Measurements from ENCODE around the gene HBS1L.

Gene HBS1L

DNA sequence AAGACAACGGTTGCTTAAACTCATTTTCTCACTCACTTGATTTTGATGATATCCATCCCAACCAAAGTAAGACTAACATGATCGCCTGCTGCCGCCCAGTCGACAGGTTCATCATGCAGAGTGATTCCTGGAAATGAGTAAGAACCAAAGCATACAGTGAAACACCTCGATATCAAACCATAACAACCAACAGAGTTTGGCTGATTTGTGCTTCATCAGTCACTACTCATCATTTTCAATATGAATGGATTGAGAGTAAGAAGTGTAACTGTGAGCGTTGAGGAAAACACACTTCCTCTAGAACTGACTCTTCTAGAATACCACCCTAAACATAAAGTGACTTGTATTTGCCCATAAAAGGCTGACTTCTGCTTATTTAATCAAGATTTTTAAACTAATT, 75.5 kb downstream of the HBS1L start:
- DNase-seq, result no peak
- in situ Hi-C loops (cut with HindIII; ENCODE audit: low pct_ligation_motif_present, low pct_unique_long_range_greater_than_20kb, low sequenced_read_pairs), result no loop called here

DNA sequence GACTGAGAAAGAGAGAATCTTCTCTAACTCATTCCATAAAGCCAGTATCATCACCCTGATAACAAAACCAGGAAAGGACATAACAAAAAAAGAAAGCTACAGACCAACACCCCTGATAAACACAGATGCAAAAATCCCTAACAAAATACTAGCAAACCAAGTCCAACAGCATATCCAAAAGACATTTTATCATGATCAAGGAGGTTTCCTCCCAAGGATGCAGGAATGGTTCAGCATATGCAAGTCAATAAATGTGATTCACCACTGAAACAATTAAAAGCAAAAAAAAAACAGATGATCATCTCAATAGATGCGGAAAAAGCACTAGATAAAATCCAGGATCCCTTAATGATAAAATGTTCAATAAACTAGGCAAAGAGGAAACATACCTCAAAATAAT, 80.3 kb downstream of the HBS1L start:
- DNase-seq, result no peak
- in situ Hi-C loops (cut with HindIII; ENCODE audit: low pct_ligation_motif_present, low pct_unique_long_range_greater_than_20kb, low sequenced_read_pairs), result no loop called here

DNA sequence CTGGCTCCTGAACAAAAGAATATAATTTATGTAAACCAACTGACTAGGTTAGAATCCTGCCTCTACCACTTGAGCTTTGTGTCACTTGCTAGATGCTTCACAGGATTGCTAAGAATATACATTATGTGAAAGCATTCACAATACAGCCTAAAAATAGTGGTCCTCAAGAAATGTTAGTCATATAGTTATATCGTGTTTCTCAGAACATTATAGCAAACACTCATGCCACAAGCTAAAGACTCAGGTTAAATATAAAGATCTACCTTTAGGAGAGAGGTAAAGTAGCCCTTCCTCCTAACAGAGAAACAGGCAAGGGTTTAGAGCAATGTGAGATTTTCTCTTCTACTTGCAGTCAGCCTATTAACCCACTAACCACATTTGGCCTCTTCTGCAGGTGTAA, 86.9 kb downstream of the HBS1L start:
- no peak for DNase-seq
- in situ Hi-C loops (cut with HindIII; ENCODE audit: low pct_ligation_motif_present, low pct_unique_long_range_greater_than_20kb, low sequenced_read_pairs), result no loop called here

DNA sequence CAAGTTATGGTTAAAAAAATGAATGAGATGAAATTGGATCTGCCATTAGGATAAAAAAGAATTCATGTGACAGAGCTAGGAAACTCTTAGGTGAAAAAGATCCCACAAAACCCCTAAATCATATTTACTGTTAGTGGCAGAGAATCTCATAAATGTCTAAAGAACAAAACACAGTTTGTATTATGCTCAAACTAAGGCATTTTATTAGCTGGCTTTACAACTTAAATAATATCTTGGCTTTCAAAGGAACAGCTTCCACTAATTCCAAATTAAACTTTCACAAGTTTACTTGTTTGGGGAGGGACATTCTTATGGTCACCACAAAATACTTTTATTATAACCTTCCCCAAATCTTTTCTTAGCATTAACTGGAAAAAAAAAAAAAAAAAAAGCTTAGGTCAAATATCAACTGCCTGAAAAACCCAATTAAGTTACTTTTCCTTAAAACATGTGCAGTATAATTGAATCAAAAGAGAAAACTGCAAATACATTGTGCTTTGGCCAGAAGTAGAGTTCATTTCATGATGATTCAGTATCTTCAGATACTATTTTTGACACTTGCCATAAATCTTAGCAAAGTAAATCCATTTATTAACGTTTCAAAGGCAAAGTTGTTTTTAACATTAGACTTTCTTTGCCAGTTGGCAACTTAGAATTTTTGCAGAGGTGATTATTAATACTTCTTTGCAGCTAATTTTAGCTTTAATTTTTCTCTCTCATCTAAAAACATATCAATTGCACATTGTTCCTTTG, 90.0 kb downstream of the HBS1L start:
- in situ Hi-C loops (cut with HindIII; ENCODE audit: low pct_ligation_motif_present, low pct_unique_long_range_greater_than_20kb, low sequenced_read_pairs), result no loop called here
- no peak for DNase-seq

DNA sequence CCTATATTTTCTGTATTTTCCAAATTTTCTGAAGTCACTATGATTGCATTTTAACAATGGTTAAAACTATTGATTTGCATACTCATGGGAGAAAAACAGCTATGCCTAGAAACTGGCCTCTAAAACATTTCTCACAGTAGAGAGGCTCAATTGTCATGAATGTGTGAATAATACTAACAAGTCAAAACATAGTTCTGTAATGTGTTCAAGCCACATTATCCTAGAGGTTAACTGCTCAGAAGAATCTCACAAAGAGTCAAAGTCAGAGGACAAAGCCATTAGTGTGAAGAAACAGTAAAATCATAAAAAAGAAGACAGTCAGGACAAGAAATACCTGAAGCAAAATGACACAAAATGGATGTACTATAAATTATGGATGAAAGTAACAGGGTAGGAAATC, 92.2 kb downstream of the HBS1L start:
- DNase-seq, result no peak
- in situ Hi-C loops (cut with HindIII; ENCODE audit: low pct_ligation_motif_present, low pct_unique_long_range_greater_than_20kb, low sequenced_read_pairs), result no loop called here

DNA sequence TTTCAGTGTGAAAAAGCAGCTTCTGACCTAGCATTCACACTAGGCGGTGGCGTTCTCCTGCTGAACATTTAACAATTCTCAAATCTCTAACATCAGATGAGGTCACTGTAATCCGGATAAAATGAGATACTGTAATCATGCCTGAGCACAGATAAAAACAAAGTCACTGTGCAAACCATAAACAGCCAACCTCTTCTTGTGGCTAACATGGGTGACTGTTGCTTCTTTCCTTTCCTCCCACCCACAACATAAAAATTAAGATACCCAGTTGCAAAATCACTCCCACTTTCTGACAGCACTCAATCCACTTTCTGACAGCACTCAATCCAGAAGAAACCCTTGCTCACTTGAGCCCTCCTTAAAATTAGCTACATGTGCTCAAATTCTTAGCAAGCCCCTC, 93.3 kb downstream of the HBS1L start:
- no peak for DNase-seq

DNA sequence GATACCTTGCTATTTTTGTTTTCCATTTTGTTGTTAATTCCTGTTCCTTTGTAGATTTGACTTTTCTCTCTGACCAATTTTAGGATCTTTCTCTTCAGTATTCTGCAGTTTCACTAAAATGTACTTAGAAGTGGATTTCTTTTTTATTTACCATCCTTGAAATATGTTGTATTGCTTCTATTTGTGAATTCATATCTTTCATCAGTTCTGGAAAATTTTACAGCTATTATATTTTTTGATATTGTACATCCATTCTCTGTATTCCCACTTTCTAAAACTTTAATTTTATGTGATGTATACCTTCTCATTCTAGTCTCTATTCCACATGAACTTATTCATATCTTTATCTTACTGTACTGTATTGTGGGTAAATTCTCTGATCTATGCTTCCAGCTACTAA, 95.0 kb downstream of the HBS1L start:
- no peak for DNase-seq
- in situ Hi-C loops (cut with HindIII; ENCODE audit: low pct_ligation_motif_present, low pct_unique_long_range_greater_than_20kb, low sequenced_read_pairs), result no loop called here

More for the DNA sequence above, 93.3 kb downstream of the HBS1L start:
- in situ Hi-C loops (cut with HindIII; ENCODE audit: low pct_ligation_motif_present, low pct_unique_long_range_greater_than_20kb, low sequenced_read_pairs), result no loop called here

DNA sequence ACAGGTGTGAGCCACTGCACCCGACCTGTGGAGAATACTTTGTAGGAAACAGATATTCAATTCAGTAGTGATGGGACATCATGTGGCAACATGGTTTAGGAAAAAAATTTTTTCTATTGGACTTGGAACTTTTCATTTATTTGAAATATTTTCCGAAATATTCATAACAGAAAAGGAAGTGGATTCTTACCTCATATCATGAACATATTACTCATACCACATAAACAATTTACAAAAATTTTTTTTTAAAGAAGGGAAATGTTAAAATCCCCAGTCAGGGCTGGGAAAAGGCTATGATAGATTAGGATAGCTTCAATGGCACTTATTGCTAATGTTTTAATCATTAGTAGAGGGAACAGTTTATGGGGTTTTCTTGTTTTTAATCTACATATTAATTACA, 97.9 kb downstream of the HBS1L start:
- in situ Hi-C loops (cut with HindIII; ENCODE audit: low pct_ligation_motif_present, low pct_unique_long_range_greater_than_20kb, low sequenced_read_pairs), result no loop called here
- DNase-seq, result no peak

DNA sequence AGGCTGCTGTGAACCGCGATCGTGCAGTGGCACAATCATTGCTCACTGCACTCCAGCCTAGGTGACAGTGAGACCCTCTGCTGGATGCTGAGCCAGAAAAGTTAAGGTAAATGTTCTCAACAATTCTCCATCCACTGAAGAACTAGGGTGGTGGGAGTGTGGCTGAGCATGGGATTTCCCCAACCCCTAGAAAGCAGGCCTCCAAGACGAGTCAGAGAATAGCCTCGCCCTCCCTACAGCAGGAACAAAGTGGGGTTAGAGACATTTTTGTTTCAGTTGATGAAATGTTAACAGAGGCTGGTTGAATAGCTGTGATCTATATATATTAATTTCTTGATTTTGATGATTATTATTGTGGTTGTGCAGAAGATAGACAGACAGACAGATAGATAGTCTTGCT, 98.6 kb downstream of the HBS1L start:
- no peak for DNase-seq
- in situ Hi-C loops (cut with HindIII; ENCODE audit: low pct_ligation_motif_present, low pct_unique_long_range_greater_than_20kb, low sequenced_read_pairs), result no loop called here

DNA sequence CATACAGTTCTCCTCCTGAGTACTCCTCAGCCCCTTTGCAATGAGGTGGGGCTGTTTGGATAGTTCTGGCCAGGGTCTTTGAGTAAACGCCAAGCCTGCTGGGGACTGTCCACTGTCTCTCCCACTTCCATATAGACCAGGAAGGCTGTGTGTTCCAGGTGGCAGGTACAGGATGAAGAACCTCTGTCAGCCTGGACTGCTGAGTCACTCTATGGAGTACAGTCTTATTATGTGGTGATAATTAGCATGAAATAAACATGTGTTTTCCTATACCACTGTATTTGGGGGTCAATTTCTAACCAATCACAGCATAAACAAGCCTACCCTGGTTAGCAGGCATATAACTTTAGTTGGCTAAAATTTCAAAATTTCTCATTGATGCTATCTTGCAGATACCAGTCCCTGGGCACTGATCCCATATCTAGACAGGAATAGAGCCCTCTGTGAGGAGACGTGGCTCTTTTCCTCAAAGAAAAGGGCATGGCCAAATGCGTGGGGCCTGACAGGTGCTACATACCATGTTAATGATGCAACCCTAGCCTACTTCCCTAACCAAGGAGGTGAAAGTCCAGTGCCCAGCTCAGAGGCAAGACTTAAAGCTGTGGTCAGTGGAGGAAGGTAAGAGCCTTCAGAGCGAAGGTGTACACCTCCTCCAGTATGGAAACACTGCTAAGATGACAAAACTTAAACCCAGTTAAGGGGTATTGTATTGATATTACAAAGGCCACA, 100.2 kb downstream of the HBS1L start:
- DNase-seq, result no peak
- in situ Hi-C loops (cut with HindIII; ENCODE audit: low pct_ligation_motif_present, low pct_unique_long_range_greater_than_20kb, low sequenced_read_pairs), result no loop called here

DNA sequence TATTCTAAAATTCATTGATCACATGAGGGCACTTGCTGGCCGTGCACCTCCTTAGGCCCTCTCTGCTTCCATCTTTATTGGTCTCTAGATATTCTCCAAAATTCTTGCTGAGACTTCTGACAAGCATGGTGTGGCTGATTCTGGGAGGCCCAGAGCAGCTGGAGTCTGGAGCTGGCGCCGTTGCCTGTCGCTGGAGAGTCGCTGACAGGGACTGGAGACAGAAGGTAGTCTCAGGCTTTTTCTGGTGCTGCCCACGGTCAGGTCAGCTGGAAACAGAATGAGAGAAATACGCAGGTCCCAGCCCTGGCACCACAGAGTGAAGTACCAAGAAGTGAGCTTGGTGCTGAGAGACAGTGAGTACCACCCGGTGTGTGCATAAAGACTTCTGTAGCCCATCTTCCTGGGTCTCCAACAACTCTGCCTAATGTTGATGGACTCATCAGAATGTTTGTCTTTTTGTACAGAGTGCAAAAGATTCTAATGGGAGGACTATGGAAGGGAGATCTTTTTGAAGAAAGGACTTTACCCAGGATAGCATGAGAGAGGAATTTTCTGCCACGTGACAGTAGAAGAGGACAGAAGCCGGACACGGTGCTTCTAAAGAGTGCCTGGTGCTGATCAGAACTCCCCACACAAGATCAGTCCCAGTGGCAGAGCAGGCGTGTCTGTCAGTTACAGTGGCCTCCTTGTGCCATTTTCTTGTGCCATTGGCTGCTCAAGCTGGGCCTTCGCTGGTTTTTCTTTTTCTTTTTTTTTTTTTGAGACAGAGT, 102.9 kb downstream of the HBS1L start:
- no peak for DNase-seq
- in situ Hi-C loops (cut with HindIII; ENCODE audit: low pct_ligation_motif_present, low pct_unique_long_range_greater_than_20kb, low sequenced_read_pairs), result no loop called here

DNA sequence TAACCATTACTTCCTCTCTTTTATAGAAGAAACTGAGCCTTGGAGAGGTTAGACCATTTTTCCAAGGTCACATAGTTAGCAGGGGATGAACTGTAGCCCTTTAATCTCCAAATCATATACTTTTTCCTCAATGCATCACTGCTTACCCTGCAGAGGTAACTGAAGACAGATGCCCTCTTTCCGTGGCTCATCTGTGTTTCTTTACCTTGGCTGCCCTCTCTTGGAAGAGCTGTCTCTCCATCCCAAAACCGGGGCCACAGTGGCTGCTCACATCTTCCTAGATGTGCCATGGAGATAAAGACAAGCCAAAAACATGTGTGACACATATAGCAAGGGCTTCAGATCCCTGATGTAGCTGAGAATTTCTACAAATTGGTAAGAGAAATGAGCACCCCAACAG, 104.1 kb downstream of the HBS1L start:
- DNase-seq, result no peak
- in situ Hi-C loops (cut with HindIII; ENCODE audit: low pct_ligation_motif_present, low pct_unique_long_range_greater_than_20kb, low sequenced_read_pairs), result no loop called here

DNA sequence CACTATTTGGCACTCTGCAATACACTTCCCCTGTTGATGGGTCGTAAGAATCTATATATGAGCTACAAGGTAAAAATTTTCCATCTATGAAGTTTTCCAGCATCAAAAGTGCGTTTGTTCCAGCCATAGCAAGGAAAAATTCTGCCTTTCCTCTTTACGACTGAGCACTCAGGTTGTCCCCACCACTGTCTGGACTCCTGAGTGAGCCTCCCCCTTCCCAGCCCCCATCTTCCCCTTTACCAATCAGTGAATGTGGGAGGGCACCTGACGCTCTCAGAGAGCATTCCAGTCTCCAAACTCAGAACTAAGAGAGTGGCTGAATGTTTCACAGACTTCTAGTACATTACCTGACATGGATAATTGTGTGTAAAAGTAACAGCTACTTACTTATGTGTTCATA, 104.7 kb downstream of the HBS1L start, which contains the start of gene ALDH8A1:
TSS of gene ALDH8A1 (minus strand) at position 175 of the 400 bp plus-strand sequence. CDS start at position 127, 48 bp downstream.
- in situ Hi-C loops (cut with HindIII; ENCODE audit: low pct_ligation_motif_present, low pct_unique_long_range_greater_than_20kb, low sequenced_read_pairs), result loop anchor here (25.0 kb wide), 1 partner anchor 788 kb away; no protein-coding TSS in a partner anchor

DNA sequence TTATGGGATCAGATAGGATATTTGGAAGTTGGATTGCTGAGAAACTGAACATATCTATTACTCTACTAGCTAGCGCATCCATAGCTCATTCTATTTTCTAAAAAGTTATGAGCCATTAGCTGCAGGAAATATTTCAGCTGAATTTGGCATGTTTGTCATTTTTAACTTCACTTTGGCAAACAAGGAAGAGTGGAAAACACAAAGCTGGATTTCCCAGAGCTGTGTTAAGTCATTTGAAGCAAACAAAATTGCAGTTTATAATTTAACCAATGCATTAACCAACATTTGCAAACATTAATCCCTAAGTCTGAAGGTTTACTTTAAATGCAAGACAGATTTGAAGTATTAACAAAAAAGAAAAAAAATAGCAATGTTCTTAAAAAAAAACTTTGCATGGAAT, 105.9 kb downstream of the HBS1L start:
- no peak for DNase-seq
- in situ Hi-C loops (cut with HindIII; ENCODE audit: low pct_ligation_motif_present, low pct_unique_long_range_greater_than_20kb, low sequenced_read_pairs), result loop anchor here (25.0 kb wide), 1 partner anchor 786 kb away; no protein-coding TSS in a partner anchor

More for the DNA sequence above, 104.7 kb downstream of the HBS1L start, which contains the start of gene ALDH8A1:
- no peak for DNase-seq

DNA sequence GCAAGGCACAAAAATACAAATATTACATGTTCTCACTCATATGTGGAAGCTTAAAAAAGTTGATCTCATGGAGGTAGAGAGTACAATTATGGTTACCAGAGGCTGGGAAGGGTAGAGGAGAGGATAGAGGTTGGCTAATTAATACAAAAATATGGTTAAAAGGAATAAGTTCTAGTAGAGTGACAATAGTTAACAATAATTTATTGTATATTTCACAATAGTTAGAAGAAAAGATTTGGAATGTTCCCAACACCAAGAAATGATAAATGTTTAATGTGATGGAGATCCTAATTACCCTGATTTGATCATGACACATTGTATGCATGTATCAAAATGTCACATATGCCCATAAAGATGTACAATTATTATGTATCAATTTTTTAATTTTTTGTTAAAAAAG, 106.5 kb downstream of the HBS1L start:
- DNase-seq, result no peak
- in situ Hi-C loops (cut with HindIII; ENCODE audit: low pct_ligation_motif_present, low pct_unique_long_range_greater_than_20kb, low sequenced_read_pairs), result loop anchor here (25.0 kb wide), 1 partner anchor 786 kb away; no protein-coding TSS in a partner anchor

DNA sequence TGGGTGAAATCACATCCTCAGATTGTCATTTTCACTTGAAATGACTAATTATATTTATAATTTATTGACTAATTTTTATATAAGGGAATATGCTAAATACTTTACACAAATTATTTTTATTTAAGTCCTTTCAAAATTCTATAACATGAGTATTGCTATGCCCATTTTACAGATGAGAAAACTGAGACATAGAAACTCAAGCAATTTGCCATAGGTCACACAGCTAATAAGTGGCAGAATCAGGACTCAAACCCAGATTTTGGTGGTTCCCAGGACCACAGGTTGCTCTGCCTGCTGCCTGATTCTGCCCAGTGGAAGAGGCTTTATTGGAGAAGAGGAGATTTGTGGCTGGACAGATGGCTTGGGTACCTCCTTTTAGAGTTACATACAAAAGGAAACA, 109.6 kb downstream of the HBS1L start:
- in situ Hi-C loops (cut with HindIII; ENCODE audit: low pct_ligation_motif_present, low pct_unique_long_range_greater_than_20kb, low sequenced_read_pairs), result loop anchor here (25.0 kb wide), 1 partner anchor 783 kb away; no protein-coding TSS in a partner anchor
- no peak for DNase-seq

DNA sequence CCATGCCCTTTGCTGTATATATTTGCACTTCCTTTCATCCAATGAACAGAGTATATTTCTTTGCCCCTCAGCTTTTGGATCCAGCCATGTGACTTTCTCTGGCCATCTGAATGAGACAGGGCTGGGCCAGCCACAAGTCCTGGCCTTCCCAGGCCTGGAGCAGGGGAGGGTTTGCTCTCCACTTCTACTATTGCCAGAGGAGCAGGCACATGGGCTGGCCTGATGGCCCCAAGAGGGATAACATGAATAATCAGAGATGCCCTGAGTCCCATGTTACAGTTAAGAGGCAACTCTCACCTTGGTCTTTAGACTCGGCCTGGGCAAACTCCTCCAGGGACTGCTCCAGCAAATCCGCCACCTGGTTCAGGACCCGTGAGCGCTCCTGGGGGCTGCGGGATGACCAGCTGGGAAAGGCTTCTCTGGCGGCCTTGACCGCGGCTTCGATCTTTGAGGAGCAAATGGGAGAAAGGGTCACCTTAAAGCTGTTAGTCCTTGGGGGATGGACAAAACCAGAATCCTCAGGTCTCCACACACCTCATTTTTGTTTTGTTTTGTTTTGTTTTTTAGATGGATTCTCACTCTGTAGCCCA, 111.0 kb downstream of the HBS1L start:
- DNase-seq, result no peak
- in situ Hi-C loops (cut with HindIII; ENCODE audit: low pct_ligation_motif_present, low pct_unique_long_range_greater_than_20kb, low sequenced_read_pairs), result loop anchor here (25.0 kb wide), 1 partner anchor 781 kb away; no protein-coding TSS in a partner anchor

DNA sequence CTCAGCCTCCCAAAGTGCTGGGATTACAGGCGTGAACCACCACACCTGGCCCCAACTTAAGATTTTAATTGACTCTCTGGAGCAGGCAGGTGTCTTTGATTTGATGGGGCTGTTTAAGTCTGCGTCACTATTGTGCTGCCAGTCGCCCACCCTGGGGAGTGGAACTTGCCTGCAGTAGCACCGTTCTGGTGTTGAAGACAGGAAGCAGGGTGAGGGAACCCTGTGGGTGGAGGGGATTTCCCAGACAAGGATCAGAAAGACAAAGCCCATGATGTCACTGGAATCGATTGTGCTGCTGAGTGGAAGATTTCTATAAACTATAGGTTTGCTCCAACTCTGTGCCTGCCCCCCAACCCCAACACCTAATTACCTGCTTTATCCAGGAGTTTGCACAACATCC, 115.7 kb downstream of the HBS1L start:
- DNase-seq, result no peak
- in situ Hi-C loops (cut with HindIII; ENCODE audit: low pct_ligation_motif_present, low pct_unique_long_range_greater_than_20kb, low sequenced_read_pairs), result loop anchor here (25.0 kb wide), 1 partner anchor 777 kb away; no protein-coding TSS in a partner anchor

All from ACHN (cell line).